IPS DF 4.7 (cell line): ENCODE measurements around the gene ADARB2.

Source experiments
- DNase-seq: peaks from one replicate; pipeline ENCODE4 v3.0.0-alpha.2; 2013; ENCODE audit warnings: low spot score; ENCODE audit errors: extremely low read depth

Gene ADARB2

DNA sequence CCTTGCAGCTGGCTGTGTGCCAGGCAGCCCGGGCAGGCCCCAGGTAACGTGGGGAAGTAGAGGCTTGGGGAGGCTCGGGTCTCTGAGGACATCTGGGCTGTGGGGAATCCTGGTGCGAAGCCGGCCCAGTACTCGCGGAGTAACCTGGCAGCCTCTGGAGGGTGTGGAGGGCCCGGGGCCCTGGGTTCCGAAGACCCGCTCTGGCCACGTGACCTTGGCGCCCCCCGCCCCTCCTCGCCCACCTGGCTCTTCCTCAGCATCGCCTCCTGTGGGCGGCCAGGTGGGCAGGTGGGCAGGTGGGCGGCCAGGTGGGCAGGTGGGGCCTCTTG, 538.0 kb downstream of the ADARB2 start:
- DNase-seq: no peak

DNA sequence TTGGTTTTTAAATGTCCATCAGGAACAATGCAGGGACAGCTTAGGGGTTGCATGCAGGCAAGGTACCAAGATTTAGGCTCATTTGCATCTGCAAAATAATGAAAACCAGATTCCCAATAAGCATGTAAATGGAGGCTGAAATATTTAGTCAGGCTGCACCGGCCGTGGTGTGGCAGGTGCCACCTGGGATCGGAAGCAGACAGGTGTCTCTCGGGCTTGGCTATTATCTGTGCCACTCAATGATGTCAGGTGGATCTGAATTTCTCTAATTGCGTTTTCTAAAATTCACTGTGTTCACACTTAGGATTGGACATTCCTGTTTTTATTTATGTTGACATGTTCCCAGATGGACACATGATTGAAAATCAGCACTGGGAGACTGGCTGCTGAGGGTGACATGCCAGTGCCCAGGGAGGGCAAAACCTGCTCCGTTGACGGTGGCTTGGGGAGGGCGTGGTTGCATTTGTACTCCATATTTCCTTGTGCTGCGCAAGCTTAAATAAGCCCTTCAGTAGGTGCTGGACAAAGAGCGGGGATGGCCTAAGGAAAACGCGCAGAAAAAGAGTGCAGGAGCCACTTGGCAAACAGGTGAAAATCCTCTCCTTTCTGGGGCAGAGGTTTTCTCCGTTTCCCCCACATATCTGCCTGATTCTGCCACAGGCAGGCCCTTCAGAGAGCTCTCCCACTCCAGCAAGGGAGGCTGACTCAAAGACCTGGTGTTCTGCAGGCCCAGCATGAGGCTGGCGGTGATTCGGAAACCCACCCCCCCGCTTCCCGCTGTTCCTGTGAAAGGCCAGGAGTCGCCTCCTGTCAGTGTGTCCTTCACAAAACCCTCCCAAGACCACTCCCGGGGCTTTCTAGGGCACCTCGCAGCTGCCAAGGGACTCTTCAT, 538.6 kb downstream of the ADARB2 start:
- DNase-seq: no peak

DNA sequence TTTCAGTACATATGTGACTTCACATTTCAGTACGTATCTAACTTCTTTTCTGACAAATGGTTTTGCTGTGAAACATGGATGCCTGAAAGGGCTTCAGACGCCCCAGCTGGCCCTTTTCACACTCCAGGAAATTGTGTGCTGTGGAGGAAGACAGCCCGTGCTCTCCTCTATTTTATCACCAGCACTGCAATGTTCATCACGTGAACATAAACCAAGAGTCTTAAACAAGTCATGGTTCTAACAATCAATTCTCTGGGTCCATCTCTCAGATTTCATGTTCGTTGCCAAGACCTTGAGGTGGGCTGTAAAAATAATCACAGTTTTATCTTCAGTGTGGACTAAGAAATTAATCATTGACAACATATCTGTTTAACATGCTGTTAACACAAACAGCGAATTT, 539.9 kb downstream of the ADARB2 start:
- no peak for DNase-seq

DNA sequence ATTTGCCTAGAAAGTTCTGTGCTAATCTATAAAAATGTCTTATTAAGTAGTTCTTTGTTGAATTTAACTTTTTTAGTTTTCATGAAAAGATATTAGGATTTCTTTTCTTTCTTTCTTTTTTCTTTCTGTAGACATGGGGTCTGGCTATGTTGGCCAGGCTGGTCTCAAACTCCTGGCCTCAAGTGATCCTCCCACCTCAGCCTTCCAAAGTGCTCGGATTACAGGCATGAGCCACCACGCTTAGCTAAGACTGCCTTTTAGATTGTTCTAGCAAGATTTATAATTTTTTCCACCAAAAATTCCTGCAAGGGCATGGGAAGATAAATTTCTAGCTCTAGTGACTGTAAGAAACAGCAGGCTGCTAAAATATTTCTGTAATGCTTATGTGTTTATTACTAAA, 540.7 kb downstream of the ADARB2 start:
- no peak for DNase-seq

DNA sequence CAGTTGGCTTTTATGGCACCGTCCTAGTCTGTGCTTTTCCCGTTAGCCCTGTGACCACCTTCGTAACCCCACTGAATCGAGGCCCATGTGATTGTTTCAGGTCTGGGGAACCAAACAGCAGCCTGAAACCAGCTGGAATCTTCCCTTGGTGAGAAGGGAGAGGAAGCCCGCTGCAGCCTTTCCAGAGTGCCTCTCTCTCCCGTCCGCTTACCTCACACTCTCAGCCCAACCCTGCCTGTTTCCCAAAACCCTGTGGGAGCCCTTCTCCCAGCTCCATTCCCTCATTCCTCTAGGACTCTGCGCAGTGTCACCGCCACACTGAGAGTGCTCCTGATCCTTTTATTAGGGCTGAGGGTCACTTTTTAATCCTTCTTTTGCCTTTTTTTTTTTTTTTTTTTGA, 541.5 kb downstream of the ADARB2 start:
- DNase-seq: peak; percentile 25

DNA sequence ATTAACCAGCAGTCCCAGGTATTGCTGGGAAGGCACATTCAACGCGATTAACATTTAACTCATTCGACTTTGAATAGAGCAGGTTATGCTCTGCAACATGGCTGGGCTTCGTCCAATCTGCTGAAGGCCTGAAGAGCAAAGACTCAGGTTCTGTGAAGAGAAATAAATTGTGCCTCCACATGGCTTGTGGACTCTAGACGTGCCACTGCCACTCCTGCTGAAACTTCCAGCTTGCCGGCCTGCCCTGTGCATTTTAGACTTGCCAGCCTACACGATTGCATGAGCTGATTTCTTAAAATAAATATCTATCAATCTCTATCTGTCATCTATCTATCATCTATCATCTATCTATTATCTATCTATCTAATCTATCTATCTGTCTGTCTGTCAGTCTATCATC, 543.2 kb downstream of the ADARB2 start:
- DNase-seq: no peak

DNA sequence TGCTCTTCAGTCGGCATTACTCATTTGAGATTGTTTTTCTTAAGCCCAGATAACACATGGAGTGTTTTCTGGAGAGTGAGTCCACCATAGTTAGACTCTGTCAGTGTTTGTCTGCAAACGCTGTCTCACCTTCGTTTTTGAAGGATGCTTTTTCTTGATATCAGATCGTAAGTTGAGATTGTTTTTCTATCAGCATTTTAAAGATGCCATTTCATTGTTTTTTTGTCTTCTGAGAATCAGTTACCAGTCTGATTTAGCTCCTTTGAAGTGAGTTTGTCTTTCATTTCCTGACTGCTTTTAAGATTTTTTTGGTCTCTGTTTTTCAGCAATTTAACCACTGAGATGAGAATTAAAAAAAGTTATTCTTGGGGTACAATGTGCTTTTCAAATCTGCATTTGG, 543.8 kb downstream of the ADARB2 start:
- DNase-seq: no peak

DNA sequence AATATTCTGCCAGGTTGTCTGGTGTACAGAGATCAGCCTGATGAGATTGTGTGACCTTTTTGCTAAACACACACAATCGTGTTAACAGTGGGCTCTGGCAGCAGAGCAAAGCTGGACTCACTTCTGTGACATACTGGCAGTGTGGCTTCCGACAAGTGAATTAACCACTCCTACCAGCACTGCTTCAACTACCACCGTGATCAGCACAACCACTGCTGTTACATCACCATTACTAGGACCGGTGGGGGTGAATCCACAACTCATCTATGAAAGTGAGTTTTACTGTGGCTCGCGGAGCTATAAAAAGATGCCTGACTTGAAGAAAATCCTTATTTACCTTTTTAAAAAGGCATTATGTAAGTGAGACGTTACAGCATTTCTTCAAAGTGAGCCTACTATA, 545.6 kb downstream of the ADARB2 start:
- DNase-seq: no peak

DNA sequence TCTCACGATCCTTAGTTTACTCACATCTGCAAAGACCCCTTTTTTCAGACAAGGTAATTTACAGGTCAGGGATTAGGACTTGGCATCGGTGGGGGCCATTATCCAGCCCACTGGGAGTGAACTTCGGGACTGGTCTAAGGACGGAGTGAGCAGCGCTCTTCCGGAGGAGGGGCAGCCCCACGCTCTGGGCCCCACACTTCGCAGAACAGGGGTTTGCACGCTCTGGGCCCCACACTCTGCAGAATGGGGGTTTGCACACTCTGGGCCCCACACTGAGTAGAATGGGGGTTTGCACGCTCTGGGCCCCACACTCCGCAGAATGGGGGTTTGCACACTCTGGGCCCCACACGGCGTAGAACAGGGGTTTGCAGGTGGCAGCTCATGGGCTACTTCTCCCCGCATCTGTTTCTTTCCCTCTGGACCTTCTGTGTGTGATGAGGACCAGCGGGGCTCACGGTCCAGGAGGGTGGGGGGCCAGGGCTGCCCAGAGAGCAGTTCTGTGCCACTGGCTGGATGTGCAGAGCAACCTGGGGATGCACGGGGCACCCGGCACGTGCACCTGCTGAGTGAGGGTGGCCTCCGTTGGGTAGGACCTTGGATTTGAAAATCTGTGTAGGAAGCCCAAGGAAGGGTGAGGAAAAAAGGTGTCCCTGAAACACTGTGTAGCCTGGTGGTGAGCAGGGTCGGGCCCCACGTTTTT, 546.4 kb downstream of the ADARB2 start:
- DNase-seq: no peak

DNA sequence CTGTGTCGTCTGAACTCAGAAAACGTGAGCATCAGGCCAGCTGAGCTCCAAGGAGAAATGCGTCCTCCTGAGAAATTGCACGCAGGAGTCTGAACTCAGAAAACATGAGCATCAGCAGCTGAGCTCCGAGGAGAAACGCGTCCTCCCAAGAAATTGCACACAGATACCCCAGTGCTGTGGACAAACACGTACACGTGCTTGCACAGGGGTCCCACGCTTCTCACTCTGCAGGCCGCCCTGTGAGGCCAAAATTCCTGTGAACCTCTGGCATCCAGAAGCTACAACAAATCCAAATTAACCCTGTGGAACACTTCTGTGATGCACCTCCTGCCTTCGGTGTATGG, 547.3 kb downstream of the ADARB2 start:
- DNase-seq: no peak

DNA sequence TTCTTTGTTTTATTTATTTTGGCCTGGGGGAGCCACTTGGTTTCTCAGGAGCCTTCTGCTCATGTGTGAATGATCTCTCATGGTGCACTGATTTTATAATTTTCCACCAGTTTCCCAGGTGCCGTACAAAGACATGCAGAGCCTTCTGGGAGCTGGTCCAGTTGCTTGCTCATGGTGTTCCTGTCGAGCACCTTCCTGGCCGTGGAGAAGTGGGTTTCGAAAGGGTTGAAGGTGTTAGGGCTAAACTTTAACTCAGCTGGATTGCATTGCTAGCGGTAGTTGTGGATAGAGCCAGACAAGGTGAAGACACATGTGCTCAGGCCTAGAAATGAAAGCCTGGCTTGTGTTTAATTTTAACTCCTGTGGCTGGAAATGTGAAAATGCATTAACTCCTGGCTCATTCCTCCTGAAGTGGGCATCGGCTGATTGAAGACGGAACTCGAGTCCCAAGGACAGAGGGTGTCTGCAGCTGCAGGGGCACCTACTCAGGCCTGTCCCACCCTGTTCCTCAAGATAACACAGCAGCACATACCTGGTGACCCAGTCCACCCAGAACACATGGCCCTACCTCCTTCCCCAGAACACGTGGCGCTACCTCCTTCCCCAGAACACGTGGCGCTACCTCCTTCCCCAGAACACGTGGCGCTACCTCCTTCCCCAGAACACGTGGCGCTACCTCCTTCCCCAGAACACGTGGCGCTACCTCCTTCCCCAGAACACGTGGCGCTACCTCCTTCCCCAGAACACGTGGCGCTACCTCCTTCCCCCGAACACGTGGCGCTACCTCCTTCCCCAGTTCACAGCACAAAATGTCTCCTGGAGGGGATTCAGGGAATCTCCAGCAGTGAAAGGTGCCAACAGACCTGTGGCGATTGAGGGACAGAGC, 547.9 kb downstream of the ADARB2 start:
- no peak for DNase-seq

DNA sequence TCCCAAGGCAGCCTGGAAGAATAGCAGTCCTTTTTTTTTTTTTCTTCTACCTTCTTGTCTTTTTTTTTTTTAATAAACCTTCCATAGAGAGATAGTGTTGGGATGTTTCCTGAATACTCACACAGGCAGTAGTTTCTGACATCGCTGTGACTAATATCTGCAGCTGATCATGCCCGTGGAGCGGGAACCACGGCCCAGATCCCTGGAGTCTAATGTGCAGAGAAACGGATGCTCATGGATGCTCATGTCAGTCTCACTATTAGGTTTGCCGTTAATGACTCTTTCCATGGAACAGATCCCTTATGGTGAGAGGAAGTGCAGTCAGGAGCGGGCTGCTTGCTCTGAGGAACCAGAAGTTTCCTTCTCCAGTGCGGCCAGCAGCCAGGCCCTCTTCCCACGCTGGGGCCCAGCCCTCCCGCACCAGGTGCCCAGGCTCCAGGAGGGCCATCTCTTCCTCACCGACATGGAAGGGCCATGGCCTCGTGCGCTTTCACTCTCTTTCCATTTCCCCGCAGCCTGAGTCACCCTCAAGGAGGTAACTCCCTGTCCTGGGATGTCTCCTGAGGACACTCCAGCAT, 548.7 kb downstream of the ADARB2 start:
- DNase-seq: no peak

DNA sequence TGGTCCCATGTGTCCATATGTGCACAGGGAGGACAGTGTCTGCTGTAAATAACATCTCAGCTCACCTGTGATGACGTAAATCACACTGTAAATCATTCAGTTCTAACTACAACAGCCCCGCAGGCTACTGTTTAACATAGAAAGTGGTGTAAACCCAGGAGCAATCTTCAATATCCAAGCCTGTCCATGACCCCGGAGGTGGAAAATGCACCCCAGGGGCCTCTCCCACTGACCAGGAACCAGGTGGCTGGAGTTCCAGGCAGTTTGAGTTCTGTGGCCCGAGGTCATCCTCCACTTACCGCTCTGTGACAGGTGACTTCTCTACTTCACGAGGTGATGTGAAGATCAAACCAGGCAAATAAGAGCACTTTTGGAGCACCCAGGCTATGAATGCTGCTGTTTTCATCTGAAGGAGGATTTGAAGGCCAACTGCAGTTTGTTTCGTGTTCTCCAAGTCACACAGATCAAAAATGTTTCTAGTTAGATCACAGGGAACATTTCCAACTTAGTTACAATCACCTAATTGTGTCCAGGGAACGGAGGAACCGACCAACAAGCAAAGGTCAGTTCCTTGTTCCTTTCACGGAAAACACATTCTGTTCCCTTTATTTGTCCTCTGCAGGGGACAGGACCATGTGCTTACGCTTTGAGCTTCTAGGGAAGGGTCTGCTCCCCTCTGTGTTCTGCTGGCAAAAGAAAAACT, 549.3 kb downstream of the ADARB2 start:
- DNase-seq: no peak

DNA sequence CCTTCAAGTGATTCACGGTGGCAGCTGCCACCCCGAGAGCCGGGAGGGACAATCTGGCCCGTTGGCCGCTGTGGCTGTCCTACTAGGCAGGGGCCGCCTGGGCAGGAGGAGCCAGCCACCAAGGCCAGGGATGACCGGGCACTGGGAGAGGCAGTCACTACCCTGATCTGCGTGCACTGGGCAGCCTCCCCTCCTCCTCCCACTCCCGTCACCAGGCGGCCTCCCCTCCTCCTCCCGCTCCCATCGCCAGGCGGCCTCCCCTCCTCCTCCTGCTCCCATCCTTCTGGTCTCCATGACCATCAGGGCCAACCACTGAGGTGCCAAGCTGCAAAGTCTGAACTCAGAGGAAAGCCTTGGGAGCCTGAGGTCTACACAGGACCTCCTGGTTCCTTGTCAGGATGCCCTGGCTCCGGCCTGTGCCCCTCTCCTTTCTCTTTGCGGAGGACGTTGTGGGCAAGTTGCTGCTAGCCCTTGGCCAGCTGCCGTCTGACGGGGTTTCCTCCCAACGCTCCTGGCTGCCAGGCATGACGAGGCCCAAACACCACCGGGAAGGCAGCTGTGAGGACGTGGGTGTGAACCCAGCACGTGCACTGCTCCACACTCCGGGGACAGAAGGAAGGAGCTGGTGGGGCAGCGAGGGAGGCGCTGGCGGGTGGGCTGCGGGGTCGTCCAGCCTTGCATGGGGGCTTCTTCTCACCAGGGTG, 550.0 kb downstream of the ADARB2 start:
- no peak for DNase-seq

DNA sequence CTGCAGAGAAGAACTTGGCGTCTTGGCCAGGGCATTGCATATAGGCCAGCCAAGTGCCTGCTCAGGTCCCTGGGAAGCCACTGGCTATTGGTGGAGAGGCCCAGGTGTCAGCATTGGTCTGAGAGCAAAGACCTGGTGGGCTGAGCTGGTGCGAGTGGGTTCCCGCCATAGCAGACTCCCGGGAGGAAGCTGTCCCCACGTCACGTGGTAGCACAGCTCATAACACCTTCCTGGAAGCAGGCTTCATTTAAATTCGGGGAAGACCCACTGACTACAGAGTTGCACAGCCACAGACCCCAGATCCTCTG, 550.7 kb downstream of the ADARB2 start:
- DNase-seq: no peak

DNA sequence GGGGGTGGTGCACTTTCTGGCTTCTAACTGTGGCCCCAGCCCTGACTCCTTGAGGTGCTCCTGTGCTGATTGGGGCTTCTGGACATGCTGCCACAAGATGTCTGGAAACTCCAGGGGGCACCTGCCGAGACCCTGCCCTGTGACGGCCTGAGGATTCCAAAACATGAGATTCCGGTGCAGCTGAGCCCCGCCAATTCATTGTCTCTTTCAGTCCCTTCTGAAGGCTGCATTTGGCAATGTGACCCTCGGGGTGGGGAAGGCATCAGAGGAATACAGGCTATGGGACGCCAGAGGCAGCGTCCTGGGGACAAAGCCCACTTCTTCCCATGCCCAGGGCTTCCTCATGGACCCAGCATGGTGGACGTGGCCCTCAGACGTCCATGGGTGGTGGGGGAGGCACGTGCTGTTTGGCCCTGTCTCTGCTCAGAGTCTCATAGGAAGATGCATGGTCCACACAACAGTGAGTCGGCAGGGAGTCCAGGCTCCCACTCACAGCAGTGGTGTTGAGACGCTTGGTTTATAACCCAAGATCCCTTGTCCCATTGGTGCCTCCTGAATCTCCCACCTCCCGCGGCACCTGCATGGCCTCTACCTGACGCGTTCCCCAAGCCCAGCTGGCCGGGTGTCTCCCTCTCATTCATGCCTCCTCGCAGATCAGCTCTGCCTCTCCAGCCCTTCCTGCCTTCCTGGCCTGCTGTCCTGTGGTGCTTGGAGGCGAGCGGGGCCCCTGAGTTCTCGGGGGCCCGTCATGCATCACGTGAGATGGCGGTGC, 551.2 kb downstream of the ADARB2 start:
- DNase-seq: no peak

DNA sequence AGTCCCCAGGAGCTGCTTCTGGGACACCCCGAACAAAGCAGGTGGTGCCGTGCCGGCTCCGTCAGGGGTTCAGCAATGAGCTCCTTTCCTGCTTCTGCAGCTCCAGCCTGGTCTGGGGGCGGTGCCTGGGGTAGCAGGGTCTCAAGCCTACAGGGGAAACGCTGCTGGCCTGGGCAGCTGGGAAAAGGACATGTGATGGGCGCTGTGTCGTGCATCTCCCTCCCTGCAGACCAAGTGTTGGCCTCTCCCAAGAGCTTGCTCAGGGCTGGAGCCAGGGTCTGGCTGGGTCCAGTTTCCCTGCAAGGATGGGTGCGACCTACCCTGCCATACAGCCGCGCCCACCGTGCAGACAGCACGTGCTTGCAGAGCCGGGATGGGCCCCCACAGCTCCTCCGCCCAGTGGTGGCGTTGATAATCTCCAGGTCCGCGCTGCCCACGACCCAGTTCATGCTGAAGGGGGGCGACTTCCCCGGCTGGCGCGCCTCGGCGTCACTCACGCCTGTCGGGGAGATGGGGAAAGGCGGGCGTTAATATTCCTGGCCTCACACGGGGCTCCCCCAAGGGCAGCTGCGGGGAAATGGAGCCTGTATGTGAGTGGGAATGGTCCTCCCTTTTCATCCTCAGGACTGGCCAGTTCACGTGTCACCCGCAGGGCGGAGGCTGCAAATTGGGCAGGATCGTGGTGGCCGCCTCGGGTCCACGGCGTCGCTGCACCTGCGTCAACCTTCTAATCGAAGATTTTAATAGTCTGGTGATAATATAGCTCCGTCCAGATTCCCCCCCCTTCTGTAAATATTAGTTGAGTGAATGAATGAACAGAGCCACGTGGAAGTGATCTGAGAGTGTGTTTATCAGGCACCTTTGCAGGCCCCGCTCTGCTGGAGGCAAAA, 552.5 kb downstream of the ADARB2 start:
- DNase-seq: no peak

DNA sequence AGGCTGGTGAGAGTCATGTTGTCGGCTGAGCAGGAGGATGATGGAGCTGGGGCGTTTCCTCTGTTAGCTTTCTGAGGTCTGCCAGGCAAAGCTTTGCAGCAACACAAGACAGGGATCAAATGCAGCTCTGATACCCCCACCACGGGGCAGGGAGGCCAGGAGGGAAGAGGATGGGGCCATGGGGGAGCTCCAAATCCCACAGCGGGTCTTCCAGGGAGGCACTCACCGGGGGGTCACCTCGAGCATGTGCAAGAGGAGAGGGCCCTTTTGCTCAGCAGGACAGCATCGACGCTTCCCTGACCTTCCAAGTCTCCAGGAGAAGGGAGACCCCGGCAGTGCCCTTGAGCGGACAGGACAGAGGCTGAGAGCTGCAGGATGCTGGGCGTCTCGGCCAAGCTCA, 553.6 kb downstream of the ADARB2 start:
- DNase-seq: no peak

DNA sequence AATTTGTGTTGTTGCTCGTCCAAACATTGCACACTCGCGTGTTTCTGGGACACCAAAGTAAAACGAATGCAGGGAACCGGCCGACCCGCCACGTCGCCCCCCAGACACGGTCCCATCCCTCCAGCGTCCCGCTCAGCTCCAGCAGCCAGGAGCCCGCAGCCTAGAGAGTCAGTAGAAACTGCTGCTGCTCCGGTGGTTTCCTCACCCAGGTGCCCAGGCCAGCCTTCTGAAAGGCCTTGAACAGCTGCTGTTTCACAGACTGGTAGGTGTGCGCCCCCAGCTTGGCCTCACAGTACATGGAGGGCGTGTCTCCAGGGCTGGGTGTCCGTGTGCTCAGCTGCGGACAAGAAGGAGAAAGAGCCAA, 554.3 kb downstream of the ADARB2 start:
- DNase-seq: no peak
